Neural cell (in vitro differentiated cells): ENCODE measurements around the gene CRNKL1. TPM values are rescaled to one million over a fixed set of nuclear protein-coding genes. Genes with fewer than 3 reads are reported as not detected.

Experiments
- H2AFZ ChIP-seq: fragments of 200-600, 300-800 bp; sonication (generic), shearing (Covaris generic); 2 replicates; pipeline ENCODE4 v1.6.0; 2014; ENCODE audit warnings: low read depth, mild to moderate bottlenecking, antibody characterized with exemption, low read length, moderate library complexity
- H3F3A ChIP-seq: fragments of 200-600 bp; shearing (Covaris generic); 2 replicates; pipeline ENCODE4 v1.6.1; 2016; ENCODE audit warnings: mild to moderate bottlenecking, moderate library complexity, mixed read lengths, antibody characterized with exemption, low read length; ENCODE audit not compliant: insufficient read depth, poor library complexity, severe bottlenecking
- H3K27ac ChIP-seq: fragments of 200-600, 300-800 bp; sonication (generic), shearing (Covaris generic); 2 replicates; pipeline ENCODE4 v1.5.1; 2014; ENCODE audit warnings: mild to moderate bottlenecking, low read length, moderate library complexity
- H3K27me3 ChIP-seq: fragments of 300-800, 200-600 bp; sonication (generic), shearing (Covaris generic); 2 replicates; pipeline ENCODE4 v1.6.0; 2014; ENCODE audit warnings: mild to moderate bottlenecking, low read depth, low read length, moderate library complexity; ENCODE audit not compliant: insufficient read depth
- H3K36me3 ChIP-seq: fragments of 300-800, 200-600 bp; sonication (generic), shearing (Covaris generic); 2 replicates; pipeline ENCODE4 v1.5.1; 2014; ENCODE audit warnings: mild to moderate bottlenecking, antibody characterized with exemption, low read length, moderate library complexity; ENCODE audit not compliant: insufficient read depth
- H3K4me2 ChIP-seq: fragments of 300-800, 200-600 bp; sonication (generic), shearing (Covaris generic); 2 replicates; pipeline ENCODE4 v1.6.0; 2014; ENCODE audit warnings: mild to moderate bottlenecking, low read length
- H3K4me3 ChIP-seq: fragments of 300-800, 200-600 bp; sonication (generic), shearing (Covaris generic); 2 replicates; pipeline ENCODE4 v1.5.1; 2014; ENCODE audit warnings: mild to moderate bottlenecking, low read length, moderate library complexity
- H3K79me2 ChIP-seq: fragments of 200-600 bp; shearing (Covaris generic); replicated peaks from 2 replicates; pipeline ENCODE4 v1.6.0; 2014; ENCODE audit warnings: mild to moderate bottlenecking, low read length, moderate library complexity; ENCODE audit not compliant: insufficient read depth
- H3K9ac ChIP-seq: fragments of 300-800, 200-600 bp; sonication (generic), shearing (Covaris generic); 2 replicates; pipeline ENCODE4 v1.6.1; 2016; ENCODE audit warnings: mild to moderate bottlenecking, low read length, mixed read lengths
- H3K9me2 ChIP-seq: fragments of 200-600 bp; shearing (Covaris generic); 2 replicates; pipeline ENCODE4 v1.6.1; 2016; ENCODE audit warnings: mild to moderate bottlenecking, low read length, mixed read lengths; ENCODE audit not compliant: insufficient read depth
- H3K9me3 ChIP-seq: fragments of 200-600, 300-800 bp; sonication (generic), shearing (Covaris generic); 2 replicates; pipeline ENCODE4 v1.6.1; 2016; ENCODE audit warnings: mild to moderate bottlenecking, mixed run types, low read length, moderate library complexity, mixed read lengths
- H4K20me1 ChIP-seq: fragments of 200-600 bp; shearing (Covaris generic); 2 replicates; pipeline ENCODE4 v1.6.1; 2016; ENCODE audit warnings: mild to moderate bottlenecking, mixed run types; ENCODE audit not compliant: insufficient read depth
- CTCF ChIP-seq: fragments of 450-650 bp; IDR thresholded peaks from 2 replicates; pipeline ENCODE4 v1.5.1; 2014; ENCODE audit warnings: antibody characterized with exemption, mild to moderate bottlenecking, moderate library complexity; ENCODE audit not compliant: poor library complexity, severe bottlenecking
- EP300 ChIP-seq: fragments of 450-650 bp; conservative IDR thresholded peaks from 2 replicates; pipeline ENCODE4 v1.6.1; 2014; ENCODE audit warnings: antibody characterized with exemption, mild to moderate bottlenecking, moderate library complexity; ENCODE audit not compliant: poor library complexity, severe bottlenecking
- EZH2 ChIP-seq: fragments of 200-600, 300-800 bp; shearing (Covaris generic), sonication (generic); IDR thresholded peaks from 2 replicates; pipeline ENCODE4 v1.6.1; 2014; ENCODE audit warnings: antibody characterized with exemption, low read length, borderline replicate concordance, mild to moderate bottlenecking; ENCODE audit not compliant: insufficient read depth, poor library complexity, severe bottlenecking
- MXI1 ChIP-seq: fragments of 450-650 bp; conservative IDR thresholded peaks from 2 replicates; pipeline ENCODE4 v1.6.1; 2014; ENCODE audit warnings: antibody characterized with exemption, mild to moderate bottlenecking; ENCODE audit not compliant: poor library complexity, severe bottlenecking
- POLR2AphosphoS5 ChIP-seq: IDR thresholded peaks from 2 replicates; pipeline ENCODE4 v1.6.1; 2012
- RAD21 ChIP-seq: fragments of 450-650 bp; conservative IDR thresholded peaks from 2 replicates; pipeline ENCODE4 v1.6.1; 2014; ENCODE audit warnings: antibody characterized with exemption, mild to moderate bottlenecking, moderate library complexity
- REST ChIP-seq: IDR thresholded peaks from 2 replicates; pipeline ENCODE4 v1.6.1; 2012; ENCODE audit warnings: borderline replicate concordance
- SMC3 ChIP-seq: fragments of 450-650 bp; conservative IDR thresholded peaks from 2 replicates; pipeline ENCODE4 v1.6.1; 2014; ENCODE audit warnings: antibody characterized with exemption, mild to moderate bottlenecking, moderate library complexity; ENCODE audit not compliant: poor library complexity
- TAF1 ChIP-seq: IDR thresholded peaks from 2 replicates; pipeline ENCODE4 v1.6.1; 2012; ENCODE audit warnings: low read depth
- polyA plus RNA-seq: library from polyadenylated mRNA; depleted of rRNA; stranded (reverse); fragments of >200 nt; gene quantifications from 2 replicates; pipeline ENCODE4 v1.2.3, GENCODE V29; 2014

CRNKL1 gene
- polyA plus RNA-seq, 1 donor from 2014 or later = 27.0 TPM

GRCh38 chr20:20021835-20022234, 30.4 kb downstream of the CRNKL1 start:
- no peak overlapping the region for H3K27ac ChIP-seq

GRCh38 chr20:20020908-20021307, 31.4 kb downstream of the CRNKL1 start:
- Histone ChIP-seq H3K36me3 (no peaks in the 10 kb centered on the region), H3K4me2 (no peak overlapping the region), H3K79me2 (peaks cover 55% of the 10 kb centered on the region), H3K4me3 (no peak overlapping the region), H3F3A (no peaks in the 10 kb centered on the region), H3K27me3 (no peaks in the 10 kb centered on the region), H3K9ac (no peak overlapping the region), H3K9me3 (no peaks in the 10 kb centered on the region), H2AFZ (no peak overlapping the region), H4K20me1 (no peaks in the 10 kb centered on the region), H3K27ac (no peak overlapping the region), H3K9me2 (no peaks in the 10 kb centered on the region)
- TF ChIP-seq CTCF (no peak), EZH2 (no peak), MXI1 (no peak), SMC3 (no peak), POLR2AphosphoS5 (no peak), TAF1 (no peak), EP300 (no peak), RAD21 (no peak)

More at GRCh38 chr20:20021835-20022234, 30.4 kb downstream of the CRNKL1 start:
- Histone ChIP-seq H3K9me2 (no peaks in the 10 kb centered on the region), H3F3A (no peaks in the 10 kb centered on the region), H3K4me2 (no peak overlapping the region), H3K27me3 (no peaks in the 10 kb centered on the region), H3K9me3 (no peaks in the 10 kb centered on the region), H3K4me3 (no peak overlapping the region), H3K9ac (no peak overlapping the region), H3K79me2 (peaks cover 55% of the 10 kb centered on the region), H4K20me1 (no peaks in the 10 kb centered on the region), H3K36me3 (no peaks in the 10 kb centered on the region), H2AFZ (no peak overlapping the region)
- TF ChIP-seq EP300 (no peak), CTCF (no peak), RAD21 (no peak), EZH2 (no peak), SMC3 (no peak), REST (no peak), TAF1 (no peak), POLR2AphosphoS5 (no peak), MXI1 (no peak)
